Thyroid gland (tissue), 4 donors: Measurements from ENCODE around the gene CLEC3B. TPM values are rescaled to one million over a fixed set of nuclear protein-coding genes. Genes with fewer than 3 reads are reported as not detected.

Experiments used
- DNase-seq, 2 donors: peaks; one replicate each; pipeline ENCODE4 v3.0.0-alpha.2; 2019
- H3K27ac ChIP-seq, 3 donors: fragments of 200-600 bp; sonication (generic); 1 replicate in 2 of 3; 2 replicates in 1 of 3; pipeline ENCODE4 v1.5.1; 2016 to 2019; ENCODE audit warnings: mild to moderate bottlenecking in 1 of 3, moderate library complexity in 1 of 3
- H3K27me3 ChIP-seq: fragments of 200-600 bp; sonication (generic); one replicate; pipeline ENCODE4 v1.5.1; 2019
- H3K36me3 ChIP-seq, 2 donors: fragments of 200-600 bp; sonication (generic); one replicate each; pipeline ENCODE4 v1.5.1; 2016 to 2019
- H3K4me1 ChIP-seq, 2 donors: fragments of 200-600 bp; sonication (generic); one replicate each; pipeline ENCODE4 v1.5.1; 2017 to 2019
- H3K4me3 ChIP-seq, 3 donors: fragments of 200-600 bp; sonication (generic); replicated peaks in 1 of 3; 1 replicate in 2 of 3; 2 replicates in 1 of 3; pipeline ENCODE4 v1.5.1; 2016; ENCODE audit warnings: mild to moderate bottlenecking in 1 of 3
- H3K9me3 ChIP-seq: fragments of 200-600 bp; sonication (generic); one replicate; pipeline ENCODE4 v1.5.1; 2017
- POLR2A ChIP-seq, 2 donors: fragments of 450-650 bp; IDR thresholded peaks; one replicate each; pipeline ENCODE4 v1.6.1; 2017; ENCODE audit warnings: antibody characterized with exemption in 2 of 2, mild to moderate bottlenecking in 2 of 2, moderate library complexity in 1 of 2
- WGBS, 2 donors: methylation state at CpG; one replicate each; pipeline ENCODE4 v1.1.5; 2017; 5-methylcytosine and 5-hydroxymethylcytosine counted together
- intact Hi-C: fragments of 100-400 bp; cut with DNase I; formaldehyde crosslinking; loops from one replicate; pipeline ENCODE4 v1.15.1; 2023
- total RNA-seq, 4 donors: library from RNA; depleted of rRNA; stranded (reverse); fragments of >200 nt; gene quantifications; one replicate each; pipeline ENCODE4 v1.2.3, GENCODE V29; 2016
- TF ChIP-seq, protein P1 (sequence below), 6 experiments: fragments of 200-600 bp in 3 of 6; fragments of 450-650 bp in 3 of 6; sonication (generic) in 3 of 6; IDR thresholded peaks; one replicate each; pipeline ENCODE4 v1.5.1; 2016 to 2019; ENCODE audit warnings: antibody characterized with exemption in 6 of 6, mild to moderate bottlenecking in 2 of 6, inconsistent platforms in 1 of 6, moderate library complexity in 1 of 6

CLEC3B gene
- total RNA-seq, 4 donors from 2014 or later, result 28.2 to 78.4 (median 32.5) TPM

- peaks cover 38 to 55% of the 10 kb centered on the region in 2 donors for H3K4me1 ChIP-seq
- H3K4me3 ChIP-seq, result no peak overlapping the region
- no peak overlapping the region for H3K27ac ChIP-seq
- TF ChIP-seq POLR2A (IDR thresholded peaks at IDR 0.05), result no peak
- TF ChIP-seq, protein P1, sequence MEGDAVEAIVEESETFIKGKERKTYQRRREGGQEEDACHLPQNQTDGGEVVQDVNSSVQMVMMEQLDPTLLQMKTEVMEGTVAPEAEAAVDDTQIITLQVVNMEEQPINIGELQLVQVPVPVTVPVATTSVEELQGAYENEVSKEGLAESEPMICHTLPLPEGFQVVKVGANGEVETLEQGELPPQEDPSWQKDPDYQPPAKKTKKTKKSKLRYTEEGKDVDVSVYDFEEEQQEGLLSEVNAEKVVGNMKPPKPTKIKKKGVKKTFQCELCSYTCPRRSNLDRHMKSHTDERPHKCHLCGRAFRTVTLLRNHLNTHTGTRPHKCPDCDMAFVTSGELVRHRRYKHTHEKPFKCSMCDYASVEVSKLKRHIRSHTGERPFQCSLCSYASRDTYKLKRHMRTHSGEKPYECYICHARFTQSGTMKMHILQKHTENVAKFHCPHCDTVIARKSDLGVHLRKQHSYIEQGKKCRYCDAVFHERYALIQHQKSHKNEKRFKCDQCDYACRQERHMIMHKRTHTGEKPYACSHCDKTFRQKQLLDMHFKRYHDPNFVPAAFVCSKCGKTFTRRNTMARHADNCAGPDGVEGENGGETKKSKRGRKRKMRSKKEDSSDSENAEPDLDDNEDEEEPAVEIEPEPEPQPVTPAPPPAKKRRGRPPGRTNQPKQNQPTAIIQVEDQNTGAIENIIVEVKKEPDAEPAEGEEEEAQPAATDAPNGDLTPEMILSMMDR (IDR thresholded peaks at IDR 0.05), result no peak
- 89 to 91% methylated on average over 1 of the region's 1 CpG for WGBS, 2 donors
- intact Hi-C loops, result loop anchor here (10.0 kb wide), 1 partner anchor 55 kb away; no protein-coding TSS in a partner anchor
- DNase-seq, result no peak
- H3K36me3 ChIP-seq, result no peaks in the 10 kb centered on the region
- H3K9me3 ChIP-seq, result no peaks in the 10 kb centered on the region
- no peaks in the 10 kb centered on the region for H3K27me3 ChIP-seq
These were observed 36.3 kb upstream of the CLEC3B start for GRCh38 chr3:44989636-44990373.

DNA sequence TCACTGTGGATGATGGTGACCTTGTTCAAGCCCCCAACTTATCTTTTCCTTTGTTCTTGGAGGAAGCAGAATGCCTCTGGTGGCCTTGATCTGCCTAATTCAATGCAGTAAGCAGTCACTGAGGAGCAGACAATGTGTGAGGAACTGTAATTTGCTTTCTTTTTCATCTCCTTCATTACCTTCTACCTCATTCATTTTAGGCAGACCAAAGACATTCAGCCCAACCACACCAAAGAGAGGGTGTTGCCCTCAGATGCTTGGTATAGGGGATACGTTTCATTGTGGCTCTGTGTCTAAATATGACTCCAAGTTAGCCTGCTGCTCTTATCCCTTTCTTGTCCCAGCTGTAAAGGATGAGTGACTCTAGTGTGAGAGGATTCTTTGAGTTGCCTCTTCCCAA lies 34.8 kb upstream of the CLEC3B start:
- H3K27me3 ChIP-seq, result no peaks in the 10 kb centered on the region
- H3K9me3 ChIP-seq, result no peaks in the 10 kb centered on the region
- TF ChIP-seq, protein P1 (IDR thresholded peaks at IDR 0.05), result no peak
- no peak for TF ChIP-seq POLR2A (IDR thresholded peaks at IDR 0.05)
- no peak overlapping the region for H3K4me3 ChIP-seq
- peak overlapping the region in 1 of 3 donors; percentile 24 for H3K27ac ChIP-seq
- WGBS, 2 donors, result 88 to 95% methylated on average over 1 of the region's 1 CpG
- peaks cover 43 to 57% of the 10 kb centered on the region in 2 donors for H3K4me1 ChIP-seq
- H3K36me3 ChIP-seq, result no peaks in the 10 kb centered on the region
- intact Hi-C loops, result no loop called here
- DNase-seq, result no peak

- WGBS, 2 donors, result 70 to 73% methylated on average over 7 of the region's 7 CpGs
- intact Hi-C loops, result no loop called here
- Histone ChIP-seq H3K4me1 (peaks cover 35 to 42% of the 10 kb centered on the region in 2 donors), H3K36me3 (peaks cover 3 to 10% of the 10 kb centered on the region in 2 donors), H3K27me3 (no peaks in the 10 kb centered on the region), H3K9me3 (no peaks in the 10 kb centered on the region), H3K27ac (peak overlapping the region; percentile 32 to 86 (median 63)), H3K4me3 (no peak overlapping the region)
- DNase-seq, result peak in 1 of 2 donors; percentile 20
- no peak for TF ChIP-seq POLR2A (IDR thresholded peaks at IDR 0.05)
- TF ChIP-seq, protein P1 (IDR thresholded peaks at IDR 0.05), result peak; percentile 30 to 63 (median 44)
These were observed 33.3 kb upstream of the CLEC3B start for GRCh38 chr3:44992555-44993470.

GRCh38 chr3:44993471-44994205 lies 32.5 kb upstream of the CLEC3B start:
- H3K27ac ChIP-seq, result peak overlapping the region; percentile 32 to 86 (median 63)
- peaks cover 7 to 14% of the 10 kb centered on the region in 2 donors for H3K36me3 ChIP-seq
- peaks cover 29 to 34% of the 10 kb centered on the region in 2 donors for H3K4me1 ChIP-seq
- TF ChIP-seq, protein P1 (IDR thresholded peaks at IDR 0.05), result no peak
- TF ChIP-seq POLR2A (IDR thresholded peaks at IDR 0.05), result no peak
- H3K9me3 ChIP-seq, result no peaks in the 10 kb centered on the region
- H3K4me3 ChIP-seq, result no peak overlapping the region
- no peaks in the 10 kb centered on the region for H3K27me3 ChIP-seq
- intact Hi-C loops, result no loop called here
- DNase-seq, result no peak
